ENCODE measurements around the gene SAMD9. TPM values are rescaled to one million over a fixed set of nuclear protein-coding genes. Genes with fewer than 3 reads are reported as not detected.

Gene SAMD9
- total RNA-seq, 1 donor from 2014 or later, result 15.0 TPM

DNA sequence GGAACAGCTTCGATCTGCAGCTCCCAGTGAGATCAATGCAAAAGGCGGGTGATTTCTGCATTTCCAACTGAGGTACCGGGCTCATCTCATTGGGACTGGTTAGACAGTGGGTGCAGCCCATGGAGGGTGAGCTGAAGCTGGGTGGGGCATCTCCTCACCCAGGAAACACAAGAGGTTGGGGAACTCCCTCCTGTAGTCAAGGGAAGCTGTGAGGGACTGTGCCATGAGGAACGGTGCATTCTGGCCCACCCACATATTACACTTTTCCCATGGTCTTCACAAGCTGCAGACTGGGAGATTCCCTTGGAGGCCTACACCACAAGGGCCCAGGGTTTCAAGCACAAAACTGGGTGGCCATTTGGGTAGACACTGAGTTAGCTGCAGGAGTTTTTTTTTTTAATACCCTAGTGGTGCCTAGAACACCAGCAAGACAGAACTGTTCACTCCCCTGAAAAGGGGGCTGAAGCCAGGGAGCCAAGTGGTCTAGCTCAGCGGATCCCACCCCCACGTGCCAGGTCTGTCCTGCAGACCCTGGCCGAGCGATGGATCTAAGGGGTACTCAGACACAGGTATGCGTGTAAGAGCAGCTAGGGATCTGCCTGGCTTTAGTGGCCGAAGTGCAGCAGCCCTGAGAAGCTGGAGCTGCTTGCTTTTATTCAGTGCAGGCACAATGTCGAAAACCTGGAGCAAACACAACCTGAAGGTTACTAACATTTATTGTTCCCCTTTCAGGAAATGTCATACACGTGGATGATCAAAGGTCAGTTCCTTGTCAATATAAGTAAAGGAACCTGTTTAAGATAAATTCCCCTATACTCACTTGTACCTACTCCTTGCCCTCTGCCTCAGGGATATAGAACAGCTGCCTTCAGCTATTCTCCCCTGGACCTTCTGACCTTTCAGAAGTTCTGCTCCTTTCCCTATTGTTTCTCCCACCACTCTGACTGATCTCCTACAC lies 3.1 kb upstream of the SAMD9 start:
- peaks cover 8% of the 10 kb centered on the region for H3K9me3 Mint-ChIP-seq (ENCODE audit: unreplicated experiment)
- TF ChIP-seq, protein P1, sequence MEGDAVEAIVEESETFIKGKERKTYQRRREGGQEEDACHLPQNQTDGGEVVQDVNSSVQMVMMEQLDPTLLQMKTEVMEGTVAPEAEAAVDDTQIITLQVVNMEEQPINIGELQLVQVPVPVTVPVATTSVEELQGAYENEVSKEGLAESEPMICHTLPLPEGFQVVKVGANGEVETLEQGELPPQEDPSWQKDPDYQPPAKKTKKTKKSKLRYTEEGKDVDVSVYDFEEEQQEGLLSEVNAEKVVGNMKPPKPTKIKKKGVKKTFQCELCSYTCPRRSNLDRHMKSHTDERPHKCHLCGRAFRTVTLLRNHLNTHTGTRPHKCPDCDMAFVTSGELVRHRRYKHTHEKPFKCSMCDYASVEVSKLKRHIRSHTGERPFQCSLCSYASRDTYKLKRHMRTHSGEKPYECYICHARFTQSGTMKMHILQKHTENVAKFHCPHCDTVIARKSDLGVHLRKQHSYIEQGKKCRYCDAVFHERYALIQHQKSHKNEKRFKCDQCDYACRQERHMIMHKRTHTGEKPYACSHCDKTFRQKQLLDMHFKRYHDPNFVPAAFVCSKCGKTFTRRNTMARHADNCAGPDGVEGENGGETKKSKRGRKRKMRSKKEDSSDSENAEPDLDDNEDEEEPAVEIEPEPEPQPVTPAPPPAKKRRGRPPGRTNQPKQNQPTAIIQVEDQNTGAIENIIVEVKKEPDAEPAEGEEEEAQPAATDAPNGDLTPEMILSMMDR (IDR thresholded peaks at IDR 0.05), result no peak
- peaks cover 3% of the 10 kb centered on the region for H3K36me3 Mint-ChIP-seq (ENCODE audit: unreplicated experiment)
- no peak for DNase-seq (ENCODE audit: extremely low spot score, unreplicated experiment)
- H3K27ac Mint-ChIP-seq (ENCODE audit: unreplicated experiment), result no peak overlapping the region
- peaks cover 39% of the 10 kb centered on the region for H3K4me1 Mint-ChIP-seq (ENCODE audit: unreplicated experiment)
- no peak overlapping the region for H3K4me3 Mint-ChIP-seq (ENCODE audit: unreplicated experiment)
- H3K27me3 Mint-ChIP-seq (ENCODE audit: unreplicated experiment), result peaks cover 19% of the 10 kb centered on the region

DNA sequence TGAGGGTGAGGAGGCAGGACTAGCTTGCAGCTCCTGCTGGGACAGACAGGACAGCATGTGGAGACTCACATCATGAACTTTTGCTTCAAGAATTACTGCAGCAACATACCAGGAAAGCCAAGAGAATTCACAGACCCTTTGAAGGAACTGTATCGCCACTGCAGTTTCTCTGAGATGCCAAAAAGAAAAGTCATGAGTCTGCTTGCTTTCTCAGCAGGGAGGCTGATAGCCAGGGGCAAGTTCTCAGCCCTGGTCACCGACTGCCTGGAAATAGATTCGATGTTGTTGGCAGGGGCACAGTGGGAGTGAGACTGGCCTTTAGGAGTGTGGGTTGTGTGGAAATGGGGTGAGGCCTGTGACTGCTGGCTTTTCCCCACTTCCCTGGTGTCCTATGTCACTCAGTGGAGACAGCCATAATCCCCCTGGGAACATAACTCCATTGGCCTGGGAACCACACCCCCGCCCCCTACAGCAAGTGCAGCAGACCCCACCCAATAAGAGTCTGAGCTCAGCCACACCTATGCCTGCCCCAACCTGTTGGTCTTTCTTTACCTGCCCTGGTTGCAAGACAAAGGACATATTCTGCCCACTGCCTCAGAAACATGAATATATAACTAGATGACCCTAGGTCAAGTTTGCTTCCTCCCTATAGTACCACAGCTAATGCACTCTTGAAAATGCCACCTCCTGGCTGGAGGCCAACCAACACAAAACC lies 1.6 kb upstream of the SAMD9 start:
- Mint-ChIP-seq H3K9me3 (ENCODE audit: unreplicated experiment) (peaks cover 8% of the 10 kb centered on the region), H3K36me3 (ENCODE audit: unreplicated experiment) (peaks cover 9% of the 10 kb centered on the region), H3K4me1 (ENCODE audit: unreplicated experiment) (peaks cover 54% of the 10 kb centered on the region), H3K4me3 (ENCODE audit: unreplicated experiment) (peak overlapping the region; percentile 49), H3K27me3 (ENCODE audit: unreplicated experiment) (peaks cover 11% of the 10 kb centered on the region), H3K27ac (ENCODE audit: unreplicated experiment) (peak overlapping the region; percentile 89)
- TF ChIP-seq, protein P1 (IDR thresholded peaks at IDR 0.05), result no peak
- peak; percentile 86 for DNase-seq (ENCODE audit: extremely low spot score, unreplicated experiment)

GRCh38 chr7:93117327-93117726 lies 452 bp downstream of the SAMD9 start:
- Mint-ChIP-seq H3K4me3 (ENCODE audit: unreplicated experiment) (peak overlapping the region; percentile 78), H3K27ac (ENCODE audit: unreplicated experiment) (peak overlapping the region; percentile 89), H3K9me3 (ENCODE audit: unreplicated experiment) (peaks cover 4% of the 10 kb centered on the region), H3K36me3 (ENCODE audit: unreplicated experiment) (peaks cover 22% of the 10 kb centered on the region), H3K27me3 (ENCODE audit: unreplicated experiment) (no peaks in the 10 kb centered on the region), H3K4me1 (ENCODE audit: unreplicated experiment) (peaks cover 56% of the 10 kb centered on the region)
- no peak for DNase-seq (ENCODE audit: extremely low spot score, unreplicated experiment)
- TF ChIP-seq, protein P1 (IDR thresholded peaks at IDR 0.05), result no peak

GRCh38 chr7:93115796-93116195 lies 2.0 kb downstream of the SAMD9 start:
- TF ChIP-seq, protein P1 (IDR thresholded peaks at IDR 0.05), result no peak
- Mint-ChIP-seq H3K27ac (ENCODE audit: unreplicated experiment) (peak overlapping the region; percentile 89), H3K4me3 (ENCODE audit: unreplicated experiment) (peak overlapping the region; percentile 78), H3K4me1 (ENCODE audit: unreplicated experiment) (peaks cover 56% of the 10 kb centered on the region), H3K27me3 (ENCODE audit: unreplicated experiment) (no peaks in the 10 kb centered on the region), H3K9me3 (ENCODE audit: unreplicated experiment) (peaks cover 4% of the 10 kb centered on the region), H3K36me3 (ENCODE audit: unreplicated experiment) (peaks cover 37% of the 10 kb centered on the region)
- no peak for DNase-seq (ENCODE audit: extremely low spot score, unreplicated experiment)

DNA sequence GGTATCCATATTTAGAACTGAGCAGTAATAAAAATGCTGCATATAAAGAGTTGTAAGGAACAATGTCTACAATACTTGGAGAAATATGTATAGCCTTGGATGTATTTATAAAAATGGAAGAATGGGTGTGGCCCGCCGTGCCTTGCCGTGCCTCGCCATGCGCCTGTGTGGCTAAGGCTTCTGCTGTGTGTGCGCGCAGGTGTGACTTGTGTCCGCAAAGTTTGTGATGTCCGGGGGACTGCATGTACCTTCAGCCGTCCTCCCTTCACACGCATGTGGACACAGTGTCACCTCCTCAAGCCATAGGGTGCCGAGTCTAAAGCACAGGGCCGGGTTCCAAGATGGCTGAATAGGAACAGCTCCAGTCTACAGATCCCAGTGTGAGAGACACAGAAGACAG lies 9.8 kb downstream of the SAMD9 start:
- peaks cover 94% of the 10 kb centered on the region for H3K36me3 Mint-ChIP-seq (ENCODE audit: unreplicated experiment)
- peaks cover 46% of the 10 kb centered on the region for H3K9me3 Mint-ChIP-seq (ENCODE audit: unreplicated experiment)
- no peak overlapping the region for H3K27ac Mint-ChIP-seq (ENCODE audit: unreplicated experiment)
- TF ChIP-seq, protein P1 (IDR thresholded peaks at IDR 0.05), result no peak
- no peaks in the 10 kb centered on the region for H3K4me1 Mint-ChIP-seq (ENCODE audit: unreplicated experiment)
- H3K4me3 Mint-ChIP-seq (ENCODE audit: unreplicated experiment), result no peak overlapping the region
- DNase-seq (ENCODE audit: extremely low spot score, unreplicated experiment), result no peak
- no peaks in the 10 kb centered on the region for H3K27me3 Mint-ChIP-seq (ENCODE audit: unreplicated experiment)

All from osteocyte (in vitro differentiated cells).